ENCODE data around the gene STPG3.
A peak's percentile ranks its signal among the peaks of the same experiment; 100 is the strongest.
"Not testable (repeated sequence)": the region's sequence is repeated elsewhere in the genome, so short reads cannot be mapped to it uniquely, and the experiment has no call there.

STPG3 gene

GRCh38 chr9:137240841-137241489, 10.1 kb upstream of the STPG3 start, which contains the start of gene TUBB4B:
Gene TUBB4B, plus strand, starts transcription at chr9:137241287. Its CDS starts 74 bp downstream, at chr9:137241361.
- 0 to 1% methylated on average over 67 of the region's 67 CpGs for WGBS, 2 experiments

GRCh38 chr9:137241490-137242268, 9.4 kb upstream of the STPG3 start:
- no peaks in the 10 kb centered on the region for H3K27me3 ChIP-seq (ENCODE audit: control insufficient read depth, insufficient read depth, low read length, poor library complexity, severe bottlenecking)
- H3K36me3 ChIP-seq (ENCODE audit: control insufficient read depth, insufficient read depth, low read length) = peaks cover 7% of the 10 kb centered on the region
- WGBS, 2 experiments = 2 to 3% methylated on average over 83 of the region's 83 CpGs
- H3K4me1 ChIP-seq (ENCODE audit: control insufficient read depth, insufficient read depth, low read length) = peaks cover 45% of the 10 kb centered on the region
- no peak overlapping the region for H3K27ac ChIP-seq (ENCODE audit: insufficient read depth, low read depth, low read length, poor library complexity, severe bottlenecking)
- peak overlapping the region; percentile 80 for H3K4me3 ChIP-seq (ENCODE audit: insufficient read depth, low read depth, low read length)
- no peaks in the 10 kb centered on the region for H3K9me3 ChIP-seq (ENCODE audit: control insufficient read depth, low read length)

More at GRCh38 chr9:137240841-137241489, 10.1 kb upstream of the STPG3 start, which contains the start of gene TUBB4B:
- Histone ChIP-seq H3K36me3 (ENCODE audit: control insufficient read depth, insufficient read depth, low read length) (peaks cover 7% of the 10 kb centered on the region), H3K4me3 (ENCODE audit: insufficient read depth, low read depth, low read length) (peak within 1 kb of the TSS; percentile 81), H3K9me3 (ENCODE audit: control insufficient read depth, low read length) (no peaks in the 10 kb centered on the region), H3K4me1 (ENCODE audit: control insufficient read depth, insufficient read depth, low read length) (peaks cover 50% of the 10 kb centered on the region), H3K27me3 (ENCODE audit: control insufficient read depth, insufficient read depth, low read length, poor library complexity, severe bottlenecking) (no peaks in the 10 kb centered on the region), H3K27ac (ENCODE audit: insufficient read depth, low read depth, low read length, poor library complexity, severe bottlenecking) (peak within 1 kb of the TSS; percentile 91)

- Histone ChIP-seq H3K36me3 (ENCODE audit: control insufficient read depth, insufficient read depth, low read length) (peaks cover 7% of the 10 kb centered on the region), H3K27ac (ENCODE audit: insufficient read depth, low read depth, low read length, poor library complexity, severe bottlenecking) (no peak overlapping the region), H3K4me1 (ENCODE audit: control insufficient read depth, insufficient read depth, low read length) (peaks cover 41% of the 10 kb centered on the region), H3K27me3 (ENCODE audit: control insufficient read depth, insufficient read depth, low read length, poor library complexity, severe bottlenecking) (no peaks in the 10 kb centered on the region), H3K4me3 (ENCODE audit: insufficient read depth, low read depth, low read length) (peak overlapping the region; percentile 80), H3K9me3 (ENCODE audit: control insufficient read depth, low read length) (no peaks in the 10 kb centered on the region)
- WGBS, 2 experiments = 87 to 88% methylated on average over 36 of the region's 36 CpGs
Observed at GRCh38 chr9:137242269-137243203, 8.6 kb upstream of the STPG3 start.

GRCh38 chr9:137243266-137243625, 7.8 kb upstream of the STPG3 start:
- WGBS, 2 experiments = 96 to 97% methylated on average over 18 of the region's 18 CpGs
- not testable (repeated sequence) for H3K27me3 ChIP-seq (ENCODE audit: control insufficient read depth, insufficient read depth, low read length, poor library complexity, severe bottlenecking); H3K36me3 ChIP-seq (ENCODE audit: control insufficient read depth, insufficient read depth, low read length); H3K9me3 ChIP-seq (ENCODE audit: control insufficient read depth, low read length); H3K27ac ChIP-seq (ENCODE audit: insufficient read depth, low read depth, low read length, poor library complexity, severe bottlenecking); H3K4me3 ChIP-seq (ENCODE audit: insufficient read depth, low read depth, low read length)
- peaks cover 36% of the 10 kb centered on the region for H3K4me1 ChIP-seq (ENCODE audit: control insufficient read depth, insufficient read depth, low read length)

- no peaks in the 10 kb centered on the region for H3K9me3 ChIP-seq (ENCODE audit: control insufficient read depth, low read length)
- no peak overlapping the region for H3K27ac ChIP-seq (ENCODE audit: insufficient read depth, low read depth, low read length, poor library complexity, severe bottlenecking)
- WGBS, 2 experiments = 75 to 80% methylated on average over 15 of the region's 15 CpGs
- no peak overlapping the region for H3K4me3 ChIP-seq (ENCODE audit: insufficient read depth, low read depth, low read length)
- peaks cover 34% of the 10 kb centered on the region for H3K4me1 ChIP-seq (ENCODE audit: control insufficient read depth, insufficient read depth, low read length)
- H3K27me3 ChIP-seq (ENCODE audit: control insufficient read depth, insufficient read depth, low read length, poor library complexity, severe bottlenecking) = no peaks in the 10 kb centered on the region
- peaks cover 7% of the 10 kb centered on the region for H3K36me3 ChIP-seq (ENCODE audit: control insufficient read depth, insufficient read depth, low read length)
Observed at GRCh38 chr9:137243626-137244485, 7.2 kb upstream of the STPG3 start.

- H3K4me1 ChIP-seq (ENCODE audit: control insufficient read depth, insufficient read depth, low read length) = peaks cover 29% of the 10 kb centered on the region
- no peak overlapping the region for H3K27ac ChIP-seq (ENCODE audit: insufficient read depth, low read depth, low read length, poor library complexity, severe bottlenecking)
- peaks cover 7% of the 10 kb centered on the region for H3K36me3 ChIP-seq (ENCODE audit: control insufficient read depth, insufficient read depth, low read length)
- H3K27me3 ChIP-seq (ENCODE audit: control insufficient read depth, insufficient read depth, low read length, poor library complexity, severe bottlenecking) = no peaks in the 10 kb centered on the region
- 75 to 77% methylated on average over 36 of the region's 36 CpGs for WGBS, 2 experiments
- H3K9me3 ChIP-seq (ENCODE audit: control insufficient read depth, low read length) = no peaks in the 10 kb centered on the region
- H3K4me3 ChIP-seq (ENCODE audit: insufficient read depth, low read depth, low read length) = no peak overlapping the region
Observed at GRCh38 chr9:137244486-137245449, 6.3 kb upstream of the STPG3 start.

- H3K9me3 ChIP-seq (ENCODE audit: control insufficient read depth, low read length) = no peaks in the 10 kb centered on the region
- H3K27ac ChIP-seq (ENCODE audit: insufficient read depth, low read depth, low read length, poor library complexity, severe bottlenecking) = no peak overlapping the region
- H3K4me3 ChIP-seq (ENCODE audit: insufficient read depth, low read depth, low read length) = no peak overlapping the region
- no peaks in the 10 kb centered on the region for H3K27me3 ChIP-seq (ENCODE audit: control insufficient read depth, insufficient read depth, low read length, poor library complexity, severe bottlenecking)
- WGBS, 2 experiments = 91 to 92% methylated on average over 25 of the region's 25 CpGs
- peaks cover 32% of the 10 kb centered on the region for H3K4me1 ChIP-seq (ENCODE audit: control insufficient read depth, insufficient read depth, low read length)
- H3K36me3 ChIP-seq (ENCODE audit: control insufficient read depth, insufficient read depth, low read length) = peaks cover 7% of the 10 kb centered on the region
Observed at GRCh38 chr9:137245450-137246421, 5.3 kb upstream of the STPG3 start.
